Mucosa of descending colon (tissue), 3 donors: ENCODE measurements around the gene KNTC1. TPM values are rescaled to one million over a fixed set of nuclear protein-coding genes. Genes with fewer than 3 reads are reported as not detected.
"Not testable (repeated sequence)": the region's sequence is repeated elsewhere in the genome, so short reads cannot be mapped to it uniquely, and the experiment has no call there.

Source experiments
- ATAC-seq: fragments of 200-7000 bp; cut with Tn5 transposase; one replicate; pipeline ENCODE4 v1.9.1; 2020; ENCODE audit warnings: mild to moderate bottlenecking, moderate library complexity
- DNase-seq, 3 donors: peaks; one replicate each; pipeline ENCODE4 v3.0.0-alpha.2; 2020
- H3K36me3 ChIP-seq: fragments of 200-600 bp; one replicate; pipeline ENCODE4 v1.8.0; 2021; ENCODE audit warnings: low read depth, mild to moderate bottlenecking
- H3K4me1 ChIP-seq: fragments of 200-600 bp; one replicate; pipeline ENCODE4 v1.8.0; 2021; ENCODE audit warnings: low read depth, mild to moderate bottlenecking
- H3K4me3 ChIP-seq: fragments of 200-600 bp; one replicate; pipeline ENCODE4 v1.8.0; 2021; ENCODE audit warnings: mild to moderate bottlenecking
- H3K9me3 ChIP-seq: fragments of 200-600 bp; one replicate; pipeline ENCODE4 v1.8.0; 2021; ENCODE audit warnings: mild to moderate bottlenecking
- CTCF ChIP-seq: fragments of 200-600 bp; IDR thresholded peaks from one replicate; pipeline ENCODE4 v1.8.0; 2022; ENCODE audit warnings: antibody characterized with exemption, mild to moderate bottlenecking
- intact Hi-C, 2 donors: fragments of 100-400 bp; cut with DNase I in 1 of 2; cut with micrococcal nuclease in 1 of 2; formaldehyde crosslinking; loops; one replicate each; pipeline versions ENCODE4 v1.11.0 to v1.11.1; 2022; cut with DNase I, micrococcal nuclease
- total RNA-seq, 3 donors: library from RNA; stranded (reverse); fragmentation: NEBNext Ultra II Directional in 2 of 3; extraction: Animal tissue kit (Norgen Biotek cat#: 25700) in 2 of 3; gene quantifications; one replicate each; pipeline versions ENCODE4 v1.2.1 to v1.2.4, GENCODE V29; 2021 to 2023
- donor health status: DM: no; HTN: no; CAD: no; lungs with moderate emphysema.
- donor health status: DM: no; HTN: no; CAD: no.
- donor health status: DM: no; HTN: yes; CAD: no.

The KNTC1 gene
- total RNA-seq, 3 donors from 2014 or later = 11.4 to 28.3 (median 16.2) TPM

DNA sequence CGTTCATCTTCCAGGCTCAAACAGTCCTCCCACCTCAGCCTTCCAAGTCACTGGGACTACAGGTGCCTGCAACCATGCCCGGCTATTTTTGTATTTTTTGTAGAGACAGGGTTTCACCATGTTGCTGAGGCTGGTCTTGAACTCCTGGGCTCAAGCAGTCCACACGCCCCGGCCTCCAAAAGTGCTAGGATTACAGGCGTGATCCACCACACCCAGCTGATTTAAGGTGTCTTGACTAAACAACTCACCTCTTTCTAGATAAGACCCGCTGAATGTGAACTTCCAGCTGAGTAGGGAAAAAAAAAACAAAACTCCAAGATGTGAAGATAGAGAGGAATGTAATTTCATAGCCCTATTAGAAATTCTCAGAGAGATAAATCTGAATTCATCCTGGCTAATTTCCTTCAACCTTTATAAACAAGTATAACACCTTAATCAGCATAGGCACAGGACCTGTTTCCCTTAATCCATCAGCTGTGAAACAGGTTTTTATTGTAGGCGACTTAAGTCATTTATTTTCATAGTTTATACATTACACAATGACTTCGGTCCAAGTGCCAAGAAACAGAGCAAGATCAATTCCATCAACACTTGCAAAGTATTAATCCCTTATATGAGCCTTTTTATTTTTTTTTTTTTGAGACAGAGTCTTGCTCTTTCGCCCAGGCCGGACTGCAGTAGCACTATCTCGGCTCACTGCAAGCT is 124.6 kb downstream of the KNTC1 start:
- no peaks in the 10 kb centered on the region for H3K9me3 ChIP-seq
- DNase-seq (no peak), ATAC-seq (no peak)
- H3K4me3 ChIP-seq = no peak overlapping the region
- intact Hi-C loops = no loop called here
- TF ChIP-seq CTCF = no peak
- H3K4me1 ChIP-seq = no peaks in the 10 kb centered on the region
- no peaks in the 10 kb centered on the region for H3K36me3 ChIP-seq

DNA sequence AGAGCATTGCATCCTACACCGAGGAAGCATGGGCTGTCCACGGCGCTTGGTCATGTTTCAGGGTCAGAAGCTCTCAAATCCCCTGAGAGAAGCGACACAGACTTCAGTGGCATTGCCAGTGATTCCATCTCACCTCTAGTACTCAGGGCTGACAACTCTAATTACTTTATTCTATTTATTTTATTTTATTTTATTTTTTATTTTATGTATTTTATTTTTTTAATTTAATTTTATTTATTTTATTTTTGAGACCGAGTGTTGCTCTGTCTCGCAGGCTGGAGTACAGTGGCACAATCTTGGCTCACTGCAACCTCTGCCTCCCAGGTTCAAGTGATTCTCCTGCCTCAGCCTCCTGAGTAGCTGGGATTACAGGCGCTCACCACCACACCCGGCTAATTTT is 126.2 kb downstream of the KNTC1 start:
- ATAC-seq, H3K9me3 ChIP-seq, H3K4me3 ChIP-seq, H3K4me1 ChIP-seq, DNase-seq, intact Hi-C loops, H3K36me3 ChIP-seq: not testable (repeated sequence)

DNA sequence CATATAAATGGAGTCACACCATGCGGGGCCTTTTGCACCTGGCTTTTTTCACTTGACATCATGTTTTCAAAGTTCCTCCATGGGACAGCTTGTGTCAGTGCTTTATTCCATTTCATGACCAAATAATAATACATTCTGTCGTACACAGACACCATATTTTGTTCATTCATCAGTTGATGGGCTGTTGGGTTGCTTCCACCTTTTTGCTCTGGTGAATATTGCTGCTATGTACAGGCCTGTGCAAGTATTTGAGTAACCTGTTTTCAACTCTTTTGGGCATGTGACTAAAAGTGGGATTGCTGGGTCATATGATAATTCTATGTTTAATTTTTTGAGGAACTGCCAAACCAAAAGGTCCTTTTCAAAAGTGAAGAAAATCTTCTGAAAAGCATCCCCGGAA is 129.2 kb downstream of the KNTC1 start:
- ATAC-seq (no peak), DNase-seq (no peak)
- Histone ChIP-seq H3K36me3 (no peaks in the 10 kb centered on the region), H3K9me3 (no peaks in the 10 kb centered on the region), H3K4me1 (no peaks in the 10 kb centered on the region), H3K4me3 (no peak overlapping the region)
- intact Hi-C loops = no loop called here
- no peak for TF ChIP-seq CTCF

GRCh38 chr12:122659579-122659978 is 132.5 kb downstream of the KNTC1 start:
- Histone ChIP-seq H3K36me3 (no peaks in the 10 kb centered on the region), H3K4me1 (no peaks in the 10 kb centered on the region), H3K4me3 (no peak overlapping the region), H3K9me3 (no peaks in the 10 kb centered on the region)
- DNase-seq (peak in 1 of 3 donors; percentile 6), ATAC-seq (no peak)
- intact Hi-C loops = no loop called here
- TF ChIP-seq CTCF = no peak

DNA sequence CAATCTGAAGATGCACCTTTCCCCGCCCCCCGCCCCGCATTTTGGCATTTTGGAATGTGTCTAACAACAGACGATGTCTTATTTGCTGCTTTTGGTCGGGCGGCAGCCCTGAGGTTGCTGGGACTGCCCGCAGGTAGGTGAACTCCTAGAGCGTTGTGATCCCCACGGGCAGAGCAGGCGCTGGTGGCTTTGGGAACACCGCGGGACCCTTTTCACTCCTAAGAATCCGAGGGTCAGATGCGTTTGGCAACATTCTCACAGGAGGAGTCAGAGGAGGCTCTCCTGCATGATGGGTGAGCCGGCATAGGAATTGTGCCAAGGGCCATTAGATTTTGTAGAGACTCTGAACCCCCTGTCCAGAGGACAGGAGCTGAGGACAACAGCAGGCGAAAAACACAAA is 134.2 kb downstream of the KNTC1 start:
- ATAC-seq (no peak), DNase-seq (no peak)
- Histone ChIP-seq H3K4me1 (no peaks in the 10 kb centered on the region), H3K9me3 (no peaks in the 10 kb centered on the region), H3K36me3 (no peaks in the 10 kb centered on the region), H3K4me3 (no peak overlapping the region)
- no peak for TF ChIP-seq CTCF
- intact Hi-C loops = no loop called here

DNA sequence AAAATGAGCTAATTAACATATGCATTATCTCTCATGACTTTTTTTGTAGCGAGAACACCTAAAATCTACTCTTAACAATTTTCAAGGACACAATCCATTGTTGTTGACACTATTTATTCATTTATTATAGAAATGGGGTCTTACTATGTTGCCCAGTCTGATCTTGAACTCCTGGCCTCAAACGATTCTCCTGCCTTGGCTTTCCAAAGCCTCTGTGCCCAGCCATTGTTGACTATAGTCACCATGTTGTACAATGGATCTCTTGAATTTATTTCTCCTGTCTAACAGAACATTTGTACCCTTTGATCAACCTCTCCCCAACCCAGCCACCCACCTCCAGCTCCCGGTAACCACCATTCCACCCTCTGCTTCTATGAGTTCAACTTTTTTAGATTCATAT is 134.9 kb downstream of the KNTC1 start:
- intact Hi-C loops = no loop called here
- DNase-seq = no peak
- Histone ChIP-seq H3K4me3 (no peak overlapping the region), H3K36me3 (no peaks in the 10 kb centered on the region), H3K9me3 (no peaks in the 10 kb centered on the region), H3K4me1 (no peaks in the 10 kb centered on the region)
- TF ChIP-seq CTCF = no peak
- ATAC-seq = no peak
